Activated CD8-positive, alpha-beta memory T cell treated with anti-CD3 and anti-CD28 coated beads for 1 hour (primary cell): ENCODE measurements around the gene C16orf86.
A peak's percentile ranks its signal among the peaks of the same experiment; 100 is the strongest.

Experiments
- DNase-seq, 2 donors: peaks; one replicate each; pipeline ENCODE4 v3.0.0-alpha.2; 2020; ENCODE audit warnings: low read depth in 1 of 2; ENCODE audit errors: extremely low read depth in 1 of 2

The C16orf86 gene

DNA sequence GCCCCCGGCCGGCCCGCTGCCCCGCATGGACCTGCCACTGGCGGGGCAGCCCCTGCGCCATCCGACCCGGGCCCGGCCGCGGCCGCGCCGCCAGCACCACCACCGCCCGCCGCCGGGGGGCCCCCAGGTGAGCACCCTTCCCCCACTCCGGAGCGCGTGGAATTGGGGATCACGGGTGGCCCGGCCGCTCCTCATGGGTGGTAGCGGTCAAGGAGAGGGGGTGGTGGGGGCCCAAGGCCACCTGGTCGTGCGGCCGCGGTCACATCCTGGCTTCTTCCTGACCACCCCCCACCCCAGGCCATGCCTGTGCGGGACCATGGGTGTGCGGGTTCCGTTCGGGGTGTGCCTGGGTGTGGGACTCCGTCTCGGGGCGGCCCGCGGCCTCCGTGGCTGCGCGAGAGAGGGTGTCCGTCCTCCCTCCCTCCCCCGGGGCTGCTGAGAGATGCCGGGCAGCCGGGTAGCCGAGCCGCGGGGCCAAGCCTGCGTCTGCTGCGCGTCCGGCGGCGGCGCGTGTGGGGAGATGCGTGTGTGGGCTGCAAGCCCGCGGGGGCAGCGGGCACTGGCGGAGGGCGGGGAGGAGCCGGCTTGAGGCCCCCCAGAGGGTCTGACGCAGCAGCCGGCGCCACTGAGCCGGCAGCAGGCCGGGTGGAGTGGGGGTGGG, 13.4 kb upstream of the C16orf86 start:
- no peak for DNase-seq

DNA sequence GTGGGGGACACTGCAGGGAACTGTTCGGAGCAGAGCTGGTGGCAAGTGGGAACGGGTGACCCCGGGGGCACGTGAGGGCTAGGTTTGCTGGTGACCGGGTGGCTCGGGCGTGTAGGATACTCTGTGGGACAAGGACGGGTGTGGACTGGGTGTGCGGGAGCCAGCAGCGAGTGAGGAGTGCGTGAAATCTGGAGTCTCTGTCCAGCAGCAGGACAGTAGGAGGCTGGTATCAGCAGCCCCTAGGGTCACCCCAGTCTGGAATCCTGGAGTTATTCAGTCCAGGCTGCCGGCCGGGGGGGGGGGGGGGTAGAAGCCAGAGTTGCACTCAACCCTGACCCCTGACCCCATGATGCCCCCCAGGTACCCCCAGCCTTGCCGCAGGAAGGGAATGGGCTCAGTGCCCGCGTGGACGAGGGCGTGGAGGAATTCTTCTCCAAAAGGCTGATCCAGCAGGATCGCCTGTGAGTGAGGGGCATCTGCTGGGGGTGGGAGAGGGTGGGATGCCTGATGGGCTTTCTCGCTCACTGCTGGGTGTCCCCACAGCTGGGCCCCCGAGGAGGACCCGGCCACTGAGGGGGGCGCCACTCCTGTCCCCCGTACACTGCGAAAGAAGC, 12.7 kb upstream of the C16orf86 start:
- DNase-seq: no peak

DNA sequence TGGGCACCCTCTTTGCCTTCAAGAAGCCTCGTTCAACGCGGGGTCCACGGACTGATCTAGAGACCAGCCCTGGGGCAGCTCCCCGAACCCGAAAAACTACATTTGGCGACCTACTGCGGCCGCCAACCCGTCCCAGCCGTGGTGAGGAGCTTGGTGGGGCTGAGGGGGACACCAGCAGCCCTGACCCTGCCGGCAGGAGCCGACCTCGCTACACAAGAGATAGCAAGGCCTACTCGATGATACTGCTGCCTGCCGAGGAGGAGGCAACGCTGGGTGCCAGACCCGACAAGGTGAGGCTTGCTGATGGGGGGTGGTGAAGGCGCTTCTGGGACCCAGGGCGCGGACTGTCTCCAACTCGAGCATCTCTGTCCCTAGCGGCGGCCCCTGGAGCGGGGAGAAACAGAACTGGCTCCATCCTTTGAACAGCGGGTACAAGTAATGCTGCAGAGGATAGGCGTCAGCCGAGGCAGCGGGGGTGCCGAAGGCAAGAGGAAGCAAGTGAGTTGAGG, 12.2 kb upstream of the C16orf86 start:
- no peak for DNase-seq

DNA sequence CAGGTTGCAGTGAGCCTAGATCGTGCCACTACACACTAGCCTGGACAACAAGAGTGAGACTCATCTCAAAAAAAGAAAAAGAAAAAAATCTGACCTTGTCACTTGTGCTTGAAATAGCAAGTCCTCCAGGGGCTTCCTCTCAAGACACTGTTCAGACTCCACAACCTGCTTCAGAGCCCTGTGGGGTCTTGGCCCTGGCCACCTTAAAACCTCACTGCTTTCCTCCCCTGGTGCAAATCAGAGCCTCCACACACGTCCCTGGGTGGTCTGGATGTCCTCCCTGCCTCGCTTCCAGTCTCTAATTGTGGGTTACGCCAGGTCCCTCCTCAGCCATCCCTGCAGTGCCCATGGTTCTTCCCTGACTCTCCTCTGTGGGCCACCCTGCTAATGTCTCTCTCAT, 11.3 kb upstream of the C16orf86 start:
- no peak for DNase-seq

DNA sequence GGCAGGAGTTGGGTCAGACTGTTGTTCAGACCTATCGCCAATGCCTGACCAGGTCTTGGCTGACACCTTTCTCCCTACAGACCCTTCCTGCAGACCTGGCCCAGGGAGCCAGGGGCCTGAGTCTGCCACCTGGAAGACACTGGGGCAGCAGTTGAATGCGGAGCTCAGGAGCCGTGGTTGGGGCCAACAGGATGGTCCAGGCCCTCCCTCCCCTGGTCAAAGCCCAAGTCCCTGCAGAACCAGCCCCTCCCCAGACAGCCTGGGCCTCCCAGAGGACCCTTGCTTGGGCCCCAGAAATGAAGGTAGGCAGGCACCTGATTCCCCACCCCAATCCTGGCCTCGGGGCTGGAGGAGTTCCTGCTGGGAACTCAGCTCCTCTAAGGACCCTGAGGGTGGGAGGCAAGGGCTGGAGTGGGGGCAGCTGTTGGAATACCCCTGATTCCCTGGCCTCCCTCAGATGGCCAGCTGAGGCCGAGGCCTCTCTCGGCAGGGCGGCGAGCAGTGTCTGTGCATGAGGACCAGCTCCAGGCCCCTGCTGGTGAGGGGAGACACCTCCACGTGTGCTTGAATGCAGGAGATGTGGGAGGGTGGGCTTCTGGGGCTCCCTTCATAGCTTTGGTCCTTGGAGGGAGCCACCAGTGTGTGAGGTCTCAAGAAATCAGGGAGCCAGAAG, 10.1 kb upstream of the C16orf86 start:
- no peak for DNase-seq

DNA sequence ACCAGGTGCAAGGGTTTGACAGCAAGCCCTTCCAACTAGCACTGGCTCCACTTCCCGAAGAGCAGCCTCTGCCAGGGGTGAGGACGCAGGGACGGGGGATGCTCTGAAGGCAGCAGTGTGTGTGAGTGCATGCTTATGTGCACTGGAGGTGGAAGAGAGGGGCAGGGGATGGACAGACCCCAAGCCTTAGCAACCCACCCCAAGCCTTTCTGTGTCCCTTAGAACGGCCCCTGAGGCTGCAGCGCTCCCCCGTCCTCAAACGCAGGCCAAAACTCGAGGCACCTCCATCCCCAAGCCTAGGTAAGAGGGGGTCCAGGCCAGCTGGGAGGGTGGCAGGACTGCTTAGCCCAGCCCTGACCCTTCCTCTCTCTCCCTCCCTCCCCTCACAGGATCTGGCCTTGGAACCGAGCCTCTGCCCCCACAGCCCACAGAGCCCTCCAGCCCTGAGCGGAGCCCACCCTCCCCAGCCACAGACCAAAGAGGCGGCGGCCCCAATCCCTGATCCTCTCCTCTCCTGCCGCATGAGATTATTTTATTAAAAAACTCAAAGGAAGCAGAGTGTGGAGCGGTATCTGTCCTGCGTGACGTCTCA, 9.5 kb upstream of the C16orf86 start:
- DNase-seq: no peak

DNA sequence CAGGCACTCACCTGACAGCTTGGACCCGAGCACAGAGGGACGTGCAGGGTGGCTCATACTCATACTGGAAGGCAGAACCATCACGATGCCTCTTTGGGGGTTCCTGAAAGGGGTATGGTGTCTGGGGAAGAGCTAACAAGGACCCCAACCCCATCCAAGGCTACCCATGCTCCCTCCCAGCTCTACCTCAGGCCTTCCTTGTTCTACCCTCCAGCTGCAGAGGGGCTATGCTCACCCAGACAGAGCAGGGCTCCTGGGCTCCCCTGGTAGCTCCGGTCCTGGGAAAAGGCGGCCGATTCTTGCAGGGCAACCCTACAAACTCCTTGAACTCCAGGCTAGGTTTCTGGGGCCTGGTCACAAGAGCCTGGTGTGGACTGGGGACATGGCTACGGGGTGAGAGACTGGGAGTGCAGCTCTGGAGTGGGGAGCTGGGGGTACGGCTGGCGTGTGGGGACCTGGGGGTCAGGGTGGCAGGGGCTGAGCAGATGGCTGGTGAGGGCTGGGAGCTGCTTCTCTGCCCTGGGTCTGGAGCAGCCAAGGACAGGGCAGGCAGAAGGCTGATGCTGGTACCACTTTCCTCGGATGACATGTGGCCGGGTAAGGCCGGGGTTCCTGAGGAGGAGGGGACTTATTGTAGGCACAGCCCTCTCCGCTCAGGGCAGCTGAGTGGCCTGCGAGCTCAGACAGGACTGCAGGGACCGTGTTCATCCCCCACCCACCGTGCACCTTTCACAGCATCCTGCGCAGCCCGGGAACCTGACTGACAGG, 8.7 kb upstream of the C16orf86 start:
- DNase-seq: no peak

DNA sequence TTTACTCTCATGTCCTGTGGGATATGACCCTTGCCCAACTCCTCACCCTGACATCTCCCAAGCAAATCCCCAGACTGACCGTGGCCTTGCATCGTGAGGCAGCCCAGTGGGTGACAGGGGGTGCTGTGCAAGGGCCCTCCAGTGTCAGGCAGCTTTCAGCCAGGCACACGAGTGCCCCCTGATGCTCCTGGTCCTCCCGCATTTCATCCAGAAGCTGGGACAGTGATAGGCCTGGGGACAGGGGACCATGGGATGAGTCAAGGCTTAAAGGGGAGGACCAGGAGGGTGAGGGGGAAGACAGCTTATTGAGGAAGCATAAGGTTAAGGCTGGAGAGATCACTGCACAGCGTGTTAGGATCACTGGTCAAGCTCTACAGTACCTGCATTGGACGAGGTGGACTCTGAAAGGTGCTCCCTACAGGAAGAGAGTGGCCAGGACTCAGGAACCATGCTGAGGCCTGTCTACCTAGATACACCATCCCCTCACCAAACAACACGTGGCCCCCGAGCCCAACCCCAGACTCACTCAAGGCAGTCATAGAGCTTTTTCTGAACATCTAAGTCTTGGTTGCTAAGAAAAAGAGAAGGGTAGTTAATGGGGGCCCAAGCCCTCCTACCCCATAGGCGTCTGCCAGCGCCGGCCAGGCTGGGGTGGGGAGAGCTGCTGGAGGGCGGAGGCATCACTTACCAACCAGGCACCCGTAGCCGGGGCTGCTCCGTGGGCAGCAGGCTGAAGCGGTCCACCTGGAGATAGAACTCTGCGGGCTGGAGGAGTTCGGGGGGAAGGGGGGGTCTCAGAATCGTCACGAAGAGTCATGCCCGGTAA, 7.6 kb upstream of the C16orf86 start:
- no peak for DNase-seq

DNA sequence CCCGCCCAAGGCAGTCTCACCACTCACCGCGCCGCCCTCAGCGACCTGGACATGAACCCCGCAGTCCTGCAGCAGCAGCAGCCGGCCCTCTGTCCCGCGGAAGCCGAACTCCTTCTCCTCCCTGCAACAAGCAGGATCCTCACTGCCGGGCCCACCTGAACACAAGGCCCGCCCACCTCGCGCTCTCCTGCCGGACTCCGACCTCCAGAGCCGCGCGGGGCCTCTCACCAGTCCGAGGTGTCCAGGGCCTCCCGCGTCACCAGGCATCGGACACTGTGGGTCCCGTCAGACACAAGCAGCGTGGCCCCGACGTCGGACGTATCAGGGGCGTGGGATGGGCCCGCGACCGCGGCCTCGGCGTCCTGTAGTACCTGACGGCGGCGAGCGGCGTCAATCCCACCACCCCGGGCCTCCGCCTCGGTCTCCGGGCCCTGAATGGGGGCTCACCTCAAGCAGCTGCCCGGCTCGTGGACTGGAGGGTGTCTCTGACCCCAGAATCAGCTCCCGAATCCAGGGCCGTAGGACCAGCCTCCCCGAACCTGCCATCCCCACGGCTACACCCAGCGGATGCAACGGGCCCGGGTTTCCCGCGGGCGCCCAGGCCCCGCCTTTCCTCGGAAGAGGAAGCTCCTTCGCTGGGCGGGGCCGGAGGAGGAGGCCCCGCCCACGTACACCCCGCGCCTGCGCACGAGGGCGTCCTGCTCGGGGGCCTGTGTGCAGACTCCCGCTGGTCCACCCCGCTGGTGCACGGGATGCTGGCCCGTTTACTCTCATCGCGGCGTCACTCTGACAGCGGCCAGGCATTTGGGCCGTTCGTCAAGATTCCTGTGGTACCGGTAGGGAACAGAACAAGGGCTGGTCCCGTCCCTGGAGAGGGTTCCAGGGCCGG, 6.7 kb upstream of the C16orf86 start, which contains the start of gene ACD:
ACD (minus strand) TSS at position 586 of the 889 bp plus-strand sequence; CDS start at position 546, 40 bp downstream.
- DNase-seq: peak; percentile 66 to 91

DNA sequence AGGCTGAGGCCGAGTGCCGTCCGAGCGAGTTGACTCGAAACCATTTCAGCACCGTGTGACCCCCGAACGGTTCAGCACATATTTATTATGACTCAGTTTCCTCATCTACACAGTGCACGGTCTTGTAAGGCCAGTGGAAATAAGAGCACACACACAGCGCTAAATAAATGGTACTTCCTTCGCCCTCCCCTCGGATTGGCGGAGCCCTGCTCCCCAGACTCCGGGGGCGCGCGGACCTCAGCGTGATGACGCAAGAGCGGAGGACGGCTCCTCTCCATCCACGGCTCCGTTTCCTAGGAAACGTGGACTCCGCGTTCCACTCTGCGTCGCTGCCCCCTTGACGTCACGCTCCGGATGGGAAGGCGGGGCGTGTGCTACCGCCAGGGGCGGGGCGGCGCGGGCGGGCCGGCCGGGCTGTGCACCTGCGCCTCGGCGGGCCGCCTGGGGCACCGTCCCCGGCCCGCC, 6.0 kb upstream of the C16orf86 start, which contains the start of gene PARD6A:
PARD6A (plus strand) TSS at position 397 of the 465 bp plus-strand sequence. CDS start 79 bp downstream, outside the sequence.
- DNase-seq: peak; percentile 86 to 87

DNA sequence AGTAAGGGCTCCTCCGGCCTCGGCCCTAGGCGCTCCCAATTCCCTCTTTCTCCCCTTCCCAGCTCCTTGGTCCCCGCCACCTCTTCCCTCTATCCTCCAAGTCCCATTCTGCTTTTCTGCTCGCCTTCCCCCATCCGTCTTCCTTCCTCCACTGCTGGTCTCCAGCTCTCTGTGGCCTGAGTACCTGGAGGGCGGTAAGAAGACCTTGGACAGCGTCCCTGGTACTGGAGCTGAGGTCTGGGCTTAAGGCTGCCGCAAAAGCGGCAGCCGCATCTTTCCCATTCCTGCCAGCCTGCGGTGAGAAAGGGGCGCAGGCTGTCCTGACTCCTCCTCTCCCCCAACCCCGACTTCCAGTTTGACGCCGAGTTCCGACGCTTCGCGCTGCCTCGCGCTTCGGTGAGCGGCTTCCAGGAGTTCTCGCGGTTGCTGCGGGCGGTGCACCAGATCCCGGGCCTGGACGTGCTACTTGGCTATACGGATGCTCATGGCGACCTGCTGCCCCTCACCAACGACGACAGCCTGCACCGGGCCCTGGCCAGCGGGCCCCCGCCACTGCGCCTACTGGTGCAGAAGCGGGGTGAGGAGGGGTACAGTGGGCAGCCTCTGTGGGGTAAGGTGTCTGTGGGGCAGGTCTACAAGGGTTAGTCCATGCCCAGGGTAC, 5.4 kb upstream of the C16orf86 start:
- DNase-seq: no peak

DNA sequence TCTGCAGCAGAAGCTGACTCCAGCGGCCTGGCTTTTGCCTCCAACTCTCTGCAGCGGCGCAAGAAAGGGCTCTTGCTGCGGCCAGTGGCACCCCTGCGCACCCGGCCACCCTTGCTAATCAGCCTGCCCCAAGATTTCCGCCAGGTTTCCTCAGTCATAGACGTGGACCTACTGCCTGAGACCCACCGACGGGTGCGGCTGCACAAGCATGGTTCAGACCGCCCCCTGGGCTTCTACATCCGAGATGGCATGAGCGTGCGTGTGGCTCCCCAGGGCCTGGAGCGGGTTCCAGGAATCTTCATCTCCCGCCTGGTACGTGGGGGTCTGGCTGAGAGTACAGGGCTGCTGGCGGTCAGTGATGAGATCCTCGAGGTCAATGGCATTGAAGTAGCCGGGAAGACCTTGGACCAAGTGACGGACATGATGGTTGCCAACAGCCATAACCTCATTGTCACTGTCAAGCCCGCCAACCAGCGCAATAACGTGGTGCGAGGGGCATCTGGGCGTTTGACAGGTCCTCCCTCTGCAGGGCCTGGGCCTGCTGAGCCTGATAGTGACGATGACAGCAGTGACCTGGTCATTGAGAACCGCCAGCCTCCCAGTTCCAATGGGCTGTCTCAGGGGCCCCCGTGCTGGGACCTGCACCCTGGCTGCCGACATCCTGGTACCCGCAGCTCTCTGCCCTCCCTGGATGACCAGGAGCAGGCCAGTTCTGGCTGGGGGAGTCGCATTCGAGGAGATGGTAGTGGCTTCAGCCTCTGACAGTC, 4.5 kb upstream of the C16orf86 start:
- no peak for DNase-seq

DNA sequence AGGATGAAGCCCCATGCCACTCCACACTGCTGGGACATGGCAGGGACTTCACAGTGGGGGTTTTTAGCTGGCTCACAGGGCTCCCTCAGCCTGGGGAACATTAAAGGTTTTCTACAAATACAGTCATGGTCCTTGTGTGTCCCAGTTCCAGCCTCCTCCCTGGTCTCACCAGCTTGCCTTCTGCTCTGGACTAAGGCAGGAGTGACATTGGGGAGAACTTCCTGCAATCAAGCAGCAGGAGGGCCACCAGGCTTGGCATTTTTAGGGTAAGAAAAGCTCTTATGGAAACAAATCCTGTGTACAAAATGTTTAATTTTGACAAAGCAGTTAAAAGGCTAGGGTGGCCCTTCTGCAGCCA, 4.0 kb upstream of the C16orf86 start:
- DNase-seq: no peak

DNA sequence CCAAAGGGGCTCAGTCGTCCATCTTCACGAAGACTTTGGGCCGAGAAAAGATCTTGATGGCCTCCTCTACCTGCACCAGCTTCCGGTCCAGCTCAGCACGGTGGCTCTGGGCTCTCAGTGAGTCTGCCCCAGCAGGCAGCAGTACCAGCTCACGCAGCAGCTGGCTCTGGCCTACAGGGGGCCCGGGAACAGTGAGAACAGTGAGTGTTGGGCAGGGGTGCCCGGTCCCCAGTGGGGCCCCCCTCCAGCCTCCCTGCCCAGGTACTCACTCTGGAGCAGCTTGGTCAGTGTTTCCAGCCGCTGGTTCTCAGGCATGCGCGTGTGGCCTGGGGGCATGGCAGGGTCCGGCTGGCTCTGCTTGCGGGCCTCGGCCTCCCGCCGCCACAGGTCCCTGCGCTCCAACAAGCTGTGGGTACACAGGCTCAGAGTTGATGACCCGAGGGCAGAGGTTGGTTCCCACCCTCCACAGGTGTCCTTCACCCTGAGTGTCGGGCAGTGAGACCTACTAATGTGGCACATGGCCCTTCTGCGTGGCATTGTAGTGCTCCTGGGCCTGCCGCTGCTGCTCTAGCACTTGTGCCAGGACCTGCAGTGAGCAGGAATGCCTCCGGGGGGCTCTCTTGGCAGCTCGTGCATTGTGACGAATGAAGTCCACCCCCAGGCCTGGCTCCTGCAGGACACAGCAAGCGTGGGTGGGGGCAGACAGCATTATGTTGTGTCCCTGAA, 3.3 kb upstream of the C16orf86 start:
- no peak for DNase-seq

DNA sequence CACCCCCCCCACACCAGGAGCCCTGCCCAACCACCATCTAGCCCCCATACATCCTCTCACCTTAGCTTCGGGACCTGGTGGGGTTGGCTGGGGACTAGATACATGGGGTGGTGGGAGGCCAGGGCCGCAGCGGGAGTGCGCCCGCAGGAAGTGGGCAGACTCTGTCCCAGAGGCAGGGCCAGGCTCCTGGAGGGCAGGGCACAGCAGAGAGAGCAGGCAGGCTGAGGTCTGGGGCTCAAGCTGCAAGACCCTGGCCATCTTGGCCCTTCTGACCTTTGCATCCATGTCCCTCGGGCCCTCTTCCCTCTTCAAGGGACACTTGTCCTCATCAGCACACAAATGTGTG, 2.8 kb upstream of the C16orf86 start:
- no peak for DNase-seq

DNA sequence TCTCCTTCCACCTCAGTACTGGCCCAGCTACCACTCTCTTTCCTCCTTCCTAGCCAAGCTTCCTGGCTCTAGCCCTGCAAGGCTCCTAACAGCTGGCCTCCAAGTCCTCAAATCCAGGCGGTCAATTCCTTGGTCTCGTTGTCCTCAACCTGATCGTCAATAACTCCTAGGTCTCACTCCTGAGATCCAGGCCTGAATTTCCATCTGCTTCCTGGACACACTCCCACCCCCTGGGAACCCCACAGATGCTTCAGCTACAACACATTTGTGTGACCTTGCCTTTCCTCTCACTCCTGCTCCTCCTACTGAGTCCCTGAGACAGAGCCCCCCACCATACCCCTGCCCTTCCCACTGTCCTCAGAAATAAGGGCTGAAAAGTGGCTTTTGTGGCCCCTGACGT, 2.4 kb upstream of the C16orf86 start:
- no peak for DNase-seq

DNA sequence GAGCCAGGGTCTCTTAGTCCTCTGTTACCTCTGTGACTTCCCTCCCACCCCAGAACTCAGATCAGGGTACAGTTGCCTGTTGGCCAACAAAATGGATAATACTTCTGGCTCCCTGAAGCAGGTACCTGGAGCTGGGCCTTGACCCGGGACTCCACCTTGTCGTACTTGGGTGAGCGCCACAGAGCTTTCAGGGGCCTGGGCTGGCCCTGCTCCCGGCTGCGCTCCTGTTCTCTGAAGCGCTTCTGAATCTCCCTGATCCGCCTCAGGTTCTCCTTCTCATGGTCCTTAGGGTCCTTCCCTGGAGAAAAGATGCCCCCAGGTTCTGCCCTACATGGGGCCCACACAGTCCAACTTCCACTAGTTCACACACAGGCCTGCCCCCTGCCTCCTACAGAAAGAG, 1.7 kb upstream of the C16orf86 start:
- no peak for DNase-seq
